Retinal pigment epithelial cell (primary cell): ENCODE results near the gene C2CD3.

Experiments used
- DNase-seq: peaks from one replicate; pipeline ENCODE4 v3.0.0-alpha.2; 2010; ENCODE audit warnings: low read depth
- H3K4me3 ChIP-seq: 2 replicates; pipeline ENCODE4 v1.5.1; 2011; ENCODE audit warnings: mild to moderate bottlenecking, low read length, control low read depth, moderate library complexity
- CTCF ChIP-seq: conservative IDR thresholded peaks from 2 replicates; pipeline ENCODE4 v1.5.1; 2011; ENCODE audit warnings: low read depth, low read length, control low read depth, inconsistent platforms

C2CD3 gene

GRCh38 chr11:74019104-74019738 is 151.6 kb downstream of the C2CD3 start:
- no peak for DNase-seq
- no peak overlapping the region for H3K4me3 ChIP-seq
- TF ChIP-seq CTCF = no peak

GRCh38 chr11:74018331-74019005 is 152.3 kb downstream of the C2CD3 start:
- no peak overlapping the region for H3K4me3 ChIP-seq
- no peak for TF ChIP-seq CTCF
- DNase-seq = no peak

GRCh38 chr11:74017631-74018030 is 153.2 kb downstream of the C2CD3 start:
- TF ChIP-seq CTCF = no peak
- DNase-seq = no peak

GRCh38 chr11:74015919-74016684 is 154.7 kb downstream of the C2CD3 start:
- no peak for DNase-seq
- H3K4me3 ChIP-seq = no peak overlapping the region
- TF ChIP-seq CTCF = no peak

More at GRCh38 chr11:74017631-74018030, 153.2 kb downstream of the C2CD3 start:
- H3K4me3 ChIP-seq = no peak overlapping the region

GRCh38 chr11:74014880-74015279 is 155.9 kb downstream of the C2CD3 start:
- TF ChIP-seq CTCF = no peak
- no peak for DNase-seq
- H3K4me3 ChIP-seq = no peak overlapping the region

- no peak for TF ChIP-seq CTCF
- H3K4me3 ChIP-seq = no peak overlapping the region
- DNase-seq = no peak
Measured at GRCh38 chr11:74013141-74013540, 157.7 kb downstream of the C2CD3 start.
